Rectal smooth muscle tissue (tissue), 1 donor: ENCODE results near the gene DSC3.
"Not testable (repeated sequence)": the region's sequence is repeated elsewhere in the genome, so short reads cannot be mapped to it uniquely, and the experiment has no call there.

Experiments
- H3K27ac ChIP-seq: one replicate; pipeline ENCODE4 v1.7.0; 2013; ENCODE audit warnings: low read depth, low read length, inconsistent platforms
- H3K27me3 ChIP-seq: one replicate; pipeline ENCODE4 v1.7.0; 2013; ENCODE audit warnings: low read length; ENCODE audit not compliant: control insufficient read depth, insufficient read depth
- H3K36me3 ChIP-seq: one replicate; pipeline ENCODE4 v1.7.0; 2013; ENCODE audit warnings: low read length; ENCODE audit not compliant: control insufficient read depth, insufficient read depth
- H3K4me1 ChIP-seq: one replicate; pipeline ENCODE4 v1.7.0; 2013; ENCODE audit warnings: low read length; ENCODE audit not compliant: control insufficient read depth, insufficient read depth
- H3K4me3 ChIP-seq: one replicate; pipeline ENCODE4 v1.7.0; 2013; ENCODE audit warnings: low read length
- H3K9ac ChIP-seq: one replicate; pipeline ENCODE4 v1.7.0; 2013; ENCODE audit warnings: low read length

Gene DSC3

DNA sequence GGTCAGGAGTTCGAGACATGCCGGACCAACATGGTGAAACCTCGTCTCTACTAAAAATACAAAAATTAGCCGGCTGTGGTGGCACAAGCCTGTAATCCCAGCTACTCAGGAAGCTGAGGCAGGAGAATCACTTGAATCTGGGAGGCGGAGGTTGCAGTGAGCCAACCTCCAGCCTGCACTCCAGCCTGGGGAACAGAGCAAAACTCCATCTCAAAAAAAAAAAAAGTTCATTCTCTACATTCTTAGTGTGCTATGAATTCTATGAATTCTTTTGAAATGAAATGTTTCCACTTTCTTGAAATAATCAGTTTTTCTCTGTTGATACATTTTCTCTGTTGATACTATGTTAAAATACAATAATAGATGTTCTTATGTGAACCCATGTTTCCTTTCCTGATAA is 4.9 kb downstream of the DSC3 start:
- not testable (repeated sequence) for H3K27ac ChIP-seq
- peaks cover 16% of the 10 kb centered on the region for H3K27me3 ChIP-seq

DNA sequence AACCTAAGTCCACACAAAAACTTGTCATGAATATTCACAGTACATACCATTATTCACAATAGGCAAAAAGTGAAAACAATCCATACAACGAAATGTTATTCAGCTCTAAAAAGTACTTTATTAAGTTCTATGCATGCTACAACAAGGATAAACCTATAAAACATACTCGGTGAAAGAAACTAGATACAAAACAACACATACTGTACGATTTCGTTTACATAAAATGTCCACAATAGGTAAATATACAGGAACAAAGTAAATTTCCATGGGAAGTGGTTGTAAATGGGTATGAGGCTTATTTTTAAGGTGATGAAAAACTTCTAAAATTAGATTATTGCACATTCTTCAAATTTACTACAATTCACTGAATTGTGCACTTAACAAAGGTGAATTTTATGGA is 8.0 kb downstream of the DSC3 start:
- no peaks in the 10 kb centered on the region for H3K36me3 ChIP-seq
- H3K4me3 ChIP-seq: no peak overlapping the region
- no peak overlapping the region for H3K9ac ChIP-seq

More for the DNA sequence above, 4.9 kb downstream of the DSC3 start:
- not testable (repeated sequence) for H3K4me1 ChIP-seq, H3K4me3 ChIP-seq, H3K9ac ChIP-seq, H3K36me3 ChIP-seq

DNA sequence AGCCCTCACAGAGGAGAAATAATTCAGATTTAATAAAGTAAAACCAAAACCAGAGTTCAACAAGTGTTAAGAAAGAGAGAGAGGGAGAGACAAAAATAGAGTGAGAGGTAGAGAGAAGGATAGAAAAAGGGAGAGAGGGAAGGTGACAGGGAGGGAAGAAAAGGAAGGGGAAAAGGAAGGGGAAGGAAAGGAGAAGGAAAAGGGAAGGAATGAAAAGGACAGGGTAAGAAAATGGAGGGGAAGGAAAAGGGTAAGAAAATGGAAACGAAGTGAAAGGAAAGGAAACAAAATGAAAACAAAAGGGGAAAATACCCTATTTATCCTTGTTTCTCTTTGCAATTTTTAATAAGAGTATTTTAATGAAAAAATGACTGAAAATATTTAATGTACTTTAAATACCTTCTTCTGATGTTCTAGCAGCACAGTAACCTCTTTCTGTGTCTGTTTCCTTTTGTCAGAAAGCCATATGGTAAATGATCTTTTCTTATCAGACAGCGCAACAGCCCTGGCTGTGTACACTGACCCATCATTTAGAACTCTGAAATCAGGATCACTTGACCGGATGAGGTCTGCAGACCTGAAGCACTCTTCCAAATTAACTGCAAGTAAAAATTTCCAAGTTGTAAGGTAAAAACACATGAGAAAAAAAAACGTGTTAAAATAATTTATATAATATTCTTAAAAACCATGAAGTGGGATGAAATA is 11.8 kb downstream of the DSC3 start:
- Histone ChIP-seq H3K36me3 (no peaks in the 10 kb centered on the region), H3K9ac (no peak overlapping the region), H3K4me1 (no peaks in the 10 kb centered on the region), H3K27ac (no peak overlapping the region), H3K4me3 (no peak overlapping the region), H3K27me3 (no peaks in the 10 kb centered on the region)

More for the DNA sequence above, 8.0 kb downstream of the DSC3 start:
- Histone ChIP-seq H3K27me3 (no peaks in the 10 kb centered on the region), H3K27ac (no peak overlapping the region), H3K4me1 (no peaks in the 10 kb centered on the region)

DNA sequence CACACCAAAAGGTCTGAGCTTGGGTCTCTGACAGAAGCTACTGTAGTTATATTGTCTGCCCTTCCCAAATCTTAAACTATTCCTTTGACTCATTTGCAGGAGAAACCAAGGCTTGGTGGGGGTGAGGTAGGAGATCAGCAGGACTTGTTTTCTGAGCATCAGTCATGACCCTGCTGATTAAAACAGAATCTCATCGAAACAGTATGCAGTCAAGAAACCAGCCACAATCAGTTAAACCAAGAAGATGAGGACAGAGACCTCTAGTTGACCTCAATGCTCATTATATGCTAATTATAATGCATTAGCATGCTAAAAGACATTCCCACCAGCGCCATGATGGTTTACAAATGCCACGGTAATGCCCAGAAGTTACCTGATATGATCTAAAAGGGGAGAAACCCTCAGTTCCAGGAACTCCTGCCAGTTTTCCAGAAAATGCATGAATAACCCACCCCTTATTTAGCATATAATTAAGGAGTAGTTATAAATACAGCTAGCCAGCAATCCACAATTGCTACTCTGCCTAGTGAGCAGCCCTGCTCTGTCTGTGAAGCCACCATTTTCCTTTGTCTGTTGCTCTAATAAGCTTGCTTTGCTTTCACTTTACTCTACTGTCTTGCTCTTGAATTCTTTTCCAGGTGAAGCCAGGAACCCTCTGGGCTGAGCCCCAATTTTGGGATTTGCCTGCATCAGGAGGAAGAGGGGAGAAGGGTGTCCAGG is 26.7 kb downstream of the DSC3 start:
- Histone ChIP-seq H3K27ac (no peak overlapping the region), H3K4me1 (no peaks in the 10 kb centered on the region), H3K4me3 (no peak overlapping the region), H3K27me3 (no peaks in the 10 kb centered on the region), H3K9ac (no peak overlapping the region), H3K36me3 (no peaks in the 10 kb centered on the region)

DNA sequence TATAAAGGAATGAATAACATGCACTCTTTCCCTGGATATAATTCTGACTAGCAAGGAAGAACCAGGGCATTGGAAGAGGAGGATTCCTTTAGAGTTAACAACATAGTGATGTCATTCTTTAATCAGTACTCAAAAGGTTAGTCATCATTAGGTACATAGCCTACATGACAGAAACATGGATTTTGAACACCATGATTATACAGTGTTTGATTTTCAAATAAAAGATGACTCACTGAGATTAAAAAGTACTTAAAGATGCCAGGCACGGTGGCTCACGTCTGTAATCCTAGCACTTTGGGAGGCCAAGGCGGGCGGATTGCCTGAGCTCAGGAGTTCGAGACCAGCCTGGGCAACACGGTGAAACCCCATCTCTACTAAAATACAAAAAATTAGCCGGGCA is 31.1 kb downstream of the DSC3 start:
- not testable (repeated sequence) for H3K4me3 ChIP-seq, H3K27me3 ChIP-seq, H3K27ac ChIP-seq

DNA sequence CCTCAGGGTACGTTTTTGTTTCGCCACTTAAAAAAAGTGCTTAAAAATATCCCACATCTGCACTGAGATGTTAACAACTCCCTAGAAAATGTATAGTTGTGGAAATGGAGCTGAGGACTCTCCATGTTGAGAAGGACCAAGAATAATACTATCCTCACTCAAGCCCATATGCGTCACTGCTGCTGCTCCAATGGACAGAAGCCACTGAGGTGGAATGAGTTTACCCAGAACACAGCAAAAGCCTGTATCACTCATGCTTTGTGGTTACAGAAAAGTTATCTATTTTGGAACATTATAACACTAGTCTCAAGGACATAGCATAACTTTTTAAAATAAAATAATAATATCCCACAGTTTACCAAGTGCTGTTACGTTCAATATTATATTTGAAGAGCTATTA is 31.9 kb downstream of the DSC3 start:
- H3K27ac ChIP-seq: no peak overlapping the region
- H3K4me3 ChIP-seq: no peak overlapping the region
- H3K9ac ChIP-seq: no peak overlapping the region
- no peaks in the 10 kb centered on the region for H3K4me1 ChIP-seq
- no peaks in the 10 kb centered on the region for H3K27me3 ChIP-seq
- H3K36me3 ChIP-seq: no peaks in the 10 kb centered on the region

More for the DNA sequence above, 31.1 kb downstream of the DSC3 start:
- not testable (repeated sequence) for H3K36me3 ChIP-seq, H3K4me1 ChIP-seq, H3K9ac ChIP-seq

DNA sequence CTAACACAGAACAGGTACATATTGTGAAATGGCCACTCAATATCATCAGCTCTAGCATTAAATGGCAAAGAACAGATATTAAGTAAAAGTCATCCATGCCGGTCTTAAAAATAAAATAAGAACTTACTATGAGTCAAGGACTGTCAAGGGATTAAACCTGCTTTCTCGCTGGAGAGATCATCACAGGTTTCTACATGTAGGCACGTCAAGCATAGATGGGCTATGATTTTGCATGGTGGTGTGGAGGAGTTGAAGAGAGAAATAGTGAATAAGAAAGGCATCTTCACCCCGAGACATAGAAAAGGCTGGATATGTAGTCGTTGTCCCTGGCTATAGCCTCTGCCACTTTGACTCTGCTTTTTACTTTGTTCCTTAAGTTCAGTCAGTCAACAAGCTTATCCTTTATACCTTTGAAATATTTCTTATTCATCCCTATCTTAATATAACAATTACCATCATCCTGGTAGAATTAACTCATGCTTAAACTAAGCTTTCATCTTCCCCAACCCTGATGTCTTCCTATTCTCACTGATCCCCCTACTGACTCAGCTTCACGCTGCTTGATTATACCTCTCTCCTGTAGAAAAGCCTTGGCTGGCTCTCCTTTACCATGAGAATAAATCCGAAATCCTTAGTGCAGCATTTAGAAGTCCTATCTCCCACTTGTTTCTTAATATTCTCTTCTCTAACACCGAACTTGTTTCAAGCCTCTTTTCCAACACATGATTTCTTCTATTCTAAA is 42.5 kb downstream of the DSC3 start:
- Histone ChIP-seq H3K4me1 (no peaks in the 10 kb centered on the region), H3K9ac (no peak overlapping the region), H3K36me3 (no peaks in the 10 kb centered on the region), H3K27me3 (no peaks in the 10 kb centered on the region), H3K27ac (no peak overlapping the region), H3K4me3 (no peak overlapping the region)

DNA sequence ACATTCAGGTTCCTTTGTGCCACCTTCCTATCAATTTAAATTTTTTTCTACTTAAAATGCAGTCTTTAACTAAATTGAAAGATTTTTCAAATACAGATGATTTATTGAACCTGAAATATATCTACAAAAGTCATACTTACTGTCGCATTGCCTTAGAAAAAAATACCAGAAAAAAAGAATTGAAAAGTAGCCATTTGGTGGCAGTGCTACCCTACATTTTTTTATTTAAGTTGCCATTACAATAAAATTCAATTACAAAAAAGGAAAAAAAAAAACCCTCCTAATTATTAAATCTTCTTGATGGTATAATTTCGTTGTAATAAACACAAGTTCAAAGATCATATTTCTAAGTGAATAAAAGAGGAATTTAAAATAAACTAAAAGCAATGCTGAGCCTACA is 43.4 kb downstream of the DSC3 start:
- H3K36me3 ChIP-seq: no peaks in the 10 kb centered on the region
- H3K4me1 ChIP-seq: no peaks in the 10 kb centered on the region
- H3K27me3 ChIP-seq: no peaks in the 10 kb centered on the region
- H3K9ac ChIP-seq: no peak overlapping the region
- no peak overlapping the region for H3K27ac ChIP-seq
- H3K4me3 ChIP-seq: no peak overlapping the region

DNA sequence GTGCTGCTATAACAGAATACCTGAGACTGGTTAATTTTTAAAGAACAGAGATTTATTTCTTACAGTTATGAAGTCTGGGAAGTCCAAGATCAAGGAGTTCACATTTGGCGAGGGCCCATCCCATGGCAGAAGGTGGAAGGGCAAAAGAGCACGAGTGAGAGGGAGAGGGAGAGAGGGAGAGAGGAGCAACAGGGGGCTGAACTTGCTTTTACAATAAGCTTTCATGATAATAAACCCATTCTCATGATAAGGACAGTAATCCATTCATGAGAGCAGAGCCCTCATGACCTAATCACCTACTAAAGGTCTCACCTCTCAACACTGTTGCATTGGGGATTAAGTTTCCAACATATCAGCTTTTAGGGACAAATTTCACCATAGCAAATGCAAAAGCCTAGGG is 45.3 kb downstream of the DSC3 start:
- Histone ChIP-seq H3K4me1 (no peaks in the 10 kb centered on the region), H3K36me3 (no peaks in the 10 kb centered on the region), H3K9ac (no peak overlapping the region), H3K27me3 (no peaks in the 10 kb centered on the region), H3K27ac (no peak overlapping the region), H3K4me3 (no peak overlapping the region)

DNA sequence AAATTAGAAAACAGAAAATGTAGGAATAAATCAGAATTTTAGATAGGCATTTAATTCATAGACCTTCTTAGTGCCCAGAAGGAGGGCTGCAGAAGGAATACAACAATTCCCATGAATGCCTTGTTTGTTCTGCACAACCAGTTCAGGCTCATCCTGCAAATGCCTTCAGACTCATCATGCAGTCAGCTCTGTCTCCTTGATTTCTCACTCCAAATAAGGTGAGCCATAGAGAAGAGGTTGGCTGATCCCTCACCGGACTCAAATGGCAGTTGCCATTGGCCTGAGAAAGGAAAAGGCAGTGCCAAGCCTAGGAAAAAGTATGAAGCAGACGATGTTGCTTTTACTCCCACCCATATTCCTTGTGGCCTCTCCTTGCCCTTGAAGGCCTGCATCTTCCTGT is 50.3 kb downstream of the DSC3 start:
- Histone ChIP-seq H3K36me3 (no peaks in the 10 kb centered on the region), H3K9ac (no peak overlapping the region), H3K27me3 (no peaks in the 10 kb centered on the region), H3K27ac (no peak overlapping the region), H3K4me3 (no peak overlapping the region), H3K4me1 (no peaks in the 10 kb centered on the region)

DNA sequence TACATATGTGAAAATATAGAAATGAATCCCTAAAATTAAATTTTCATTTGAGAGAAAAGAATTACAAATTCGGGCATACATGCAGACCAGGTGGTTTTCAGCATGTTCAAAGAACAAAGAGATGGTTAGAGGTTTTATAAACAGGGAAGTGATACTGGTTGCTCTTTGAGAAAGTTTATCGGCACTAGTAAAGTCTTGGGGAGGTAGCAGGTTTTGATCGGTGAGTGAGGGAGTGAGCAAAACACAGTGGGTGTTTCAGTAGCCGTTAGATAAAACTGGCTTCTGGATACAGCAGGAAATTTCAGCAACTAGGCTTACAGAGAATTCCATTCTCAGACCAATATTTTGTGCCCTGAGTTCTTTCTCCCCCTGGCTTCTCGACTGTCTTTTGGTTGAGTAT is 51.1 kb downstream of the DSC3 start:
- no peaks in the 10 kb centered on the region for H3K4me1 ChIP-seq

DNA sequence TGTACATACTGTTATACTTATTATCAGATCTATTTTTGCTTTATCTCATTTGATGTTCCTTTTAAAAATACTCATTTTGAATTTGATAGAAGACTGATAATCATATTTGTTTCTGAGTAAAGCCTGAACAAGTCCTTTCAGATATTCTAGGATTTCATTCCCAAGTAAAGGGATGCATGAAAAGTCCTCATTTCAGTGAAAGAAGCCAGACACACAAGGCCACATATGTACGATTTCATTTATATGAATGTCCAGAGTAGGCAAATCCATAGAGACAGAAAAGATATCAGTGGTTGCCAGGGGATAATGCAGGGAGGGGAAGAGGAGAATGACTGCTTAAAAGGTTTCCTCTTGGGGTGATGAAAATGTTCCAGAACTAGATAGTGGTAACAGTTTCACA is 53.4 kb downstream of the DSC3 start:
- no peak overlapping the region for H3K4me3 ChIP-seq
- H3K36me3 ChIP-seq: no peaks in the 10 kb centered on the region
- H3K9ac ChIP-seq: no peak overlapping the region
- no peaks in the 10 kb centered on the region for H3K27me3 ChIP-seq
- no peaks in the 10 kb centered on the region for H3K4me1 ChIP-seq
- no peak overlapping the region for H3K27ac ChIP-seq

More for the DNA sequence above, 51.1 kb downstream of the DSC3 start:
- no peaks in the 10 kb centered on the region for H3K27me3 ChIP-seq
- no peak overlapping the region for H3K4me3 ChIP-seq
- H3K9ac ChIP-seq: no peak overlapping the region
- no peaks in the 10 kb centered on the region for H3K36me3 ChIP-seq
- H3K27ac ChIP-seq: no peak overlapping the region
